Stimulated activated CD8-positive, alpha-beta memory T cell treated with anti-CD3 and anti-CD28 coated beads, Interleukin-4, amount 100 ng/mL, for 1 hour (primary cell): ENCODE data around the gene PEAK1.
A peak's percentile ranks its signal among the peaks of the same experiment; 100 is the strongest.

ENCODE experiments used
- DNase-seq, 2 donors: peaks; one replicate each; pipeline ENCODE4 v3.0.0-alpha.2; 2020; ENCODE audit warnings: low read depth in 2 of 2, low spot score in 1 of 2

PEAK1 gene

GRCh38 chr15:77098572-77098971, 321.3 kb downstream of the PEAK1 start:
- no peak for DNase-seq

GRCh38 chr15:77097921-77098320, 322.0 kb downstream of the PEAK1 start:
- DNase-seq: no peak

GRCh38 chr15:77097248-77097721, 322.6 kb downstream of the PEAK1 start:
- DNase-seq: no peak

GRCh38 chr15:77096541-77096940, 323.4 kb downstream of the PEAK1 start:
- DNase-seq: no peak

GRCh38 chr15:77096138-77096537, 323.8 kb downstream of the PEAK1 start:
- DNase-seq: no peak

GRCh38 chr15:77094397-77095030, 325.4 kb downstream of the PEAK1 start:
- no peak for DNase-seq

GRCh38 chr15:77093436-77093835, 326.5 kb downstream of the PEAK1 start:
- no peak for DNase-seq

- no peak for DNase-seq
These were observed 328.8 kb downstream of the PEAK1 start for GRCh38 chr15:77091097-77091496.

- no peak for DNase-seq
These were observed 332.7 kb downstream of the PEAK1 start for GRCh38 chr15:77087213-77087612.

GRCh38 chr15:77085297-77085696, 334.6 kb downstream of the PEAK1 start:
- no peak for DNase-seq

- DNase-seq: no peak
These were observed 335.5 kb downstream of the PEAK1 start for GRCh38 chr15:77084436-77084835.

- peak in 1 of 2 donors; percentile 27 for DNase-seq
These were observed 336.3 kb downstream of the PEAK1 start for GRCh38 chr15:77083381-77084160.

- DNase-seq: no peak
These were observed 337.9 kb downstream of the PEAK1 start for GRCh38 chr15:77081971-77082370.

- DNase-seq: no peak
These were observed 343.5 kb downstream of the PEAK1 start for GRCh38 chr15:77076323-77076915.

- no peak for DNase-seq
These were observed 344.4 kb downstream of the PEAK1 start for GRCh38 chr15:77075528-77075927.

- DNase-seq: no peak
These were observed 345.6 kb downstream of the PEAK1 start for GRCh38 chr15:77074350-77074749.

GRCh38 chr15:77071305-77072223, 348.3 kb downstream of the PEAK1 start:
- no peak for DNase-seq

GRCh38 chr15:77070495-77071304, 349.2 kb downstream of the PEAK1 start, which contains the start of gene TSPAN3:
Gene TSPAN3 (minus strand): TSS chr15:77071109. CDS start chr15:77070954, 155 bp downstream.
- DNase-seq: peak; percentile 79 to 85

GRCh38 chr15:77070180-77070494, 349.8 kb downstream of the PEAK1 start:
- DNase-seq: no peak

- DNase-seq: no peak
These were observed 350.3 kb downstream of the PEAK1 start for GRCh38 chr15:77069521-77070121.
